Muscle of arm (tissue), 12 donors: ENCODE data around the gene B9D1. TPM values are rescaled to one million over a fixed set of nuclear protein-coding genes. Genes with fewer than 3 reads are reported as not detected.

Experiments
- DNase-seq: peaks from one replicate; pipeline ENCODE4 v3.0.0-alpha.2; 2013
- polyA plus RNA-seq, 12 donors: library from polyadenylated mRNA; unstranded; fragments of 120-200 nt; gene quantifications; one replicate each; pipeline ENCODE4 v1.2.1, GENCODE V29; 2013; ENCODE audit not compliant: insufficient read length in 12 of 12

Gene B9D1
- polyA plus RNA-seq, 12 donors: 4.8 to 11.5 (median 6.2) TPM; not detected in 2

GRCh38 chr17:19321481-19322128 lies 40.9 kb downstream of the B9D1 start:
- DNase-seq: no peak

GRCh38 chr17:19320876-19321275 lies 41.6 kb downstream of the B9D1 start:
- no peak for DNase-seq

- DNase-seq: no peak
Measured at GRCh38 chr17:19319771-19320505, 42.6 kb downstream of the B9D1 start.

GRCh38 chr17:19318611-19319010 lies 43.9 kb downstream of the B9D1 start:
- DNase-seq: no peak

DNA sequence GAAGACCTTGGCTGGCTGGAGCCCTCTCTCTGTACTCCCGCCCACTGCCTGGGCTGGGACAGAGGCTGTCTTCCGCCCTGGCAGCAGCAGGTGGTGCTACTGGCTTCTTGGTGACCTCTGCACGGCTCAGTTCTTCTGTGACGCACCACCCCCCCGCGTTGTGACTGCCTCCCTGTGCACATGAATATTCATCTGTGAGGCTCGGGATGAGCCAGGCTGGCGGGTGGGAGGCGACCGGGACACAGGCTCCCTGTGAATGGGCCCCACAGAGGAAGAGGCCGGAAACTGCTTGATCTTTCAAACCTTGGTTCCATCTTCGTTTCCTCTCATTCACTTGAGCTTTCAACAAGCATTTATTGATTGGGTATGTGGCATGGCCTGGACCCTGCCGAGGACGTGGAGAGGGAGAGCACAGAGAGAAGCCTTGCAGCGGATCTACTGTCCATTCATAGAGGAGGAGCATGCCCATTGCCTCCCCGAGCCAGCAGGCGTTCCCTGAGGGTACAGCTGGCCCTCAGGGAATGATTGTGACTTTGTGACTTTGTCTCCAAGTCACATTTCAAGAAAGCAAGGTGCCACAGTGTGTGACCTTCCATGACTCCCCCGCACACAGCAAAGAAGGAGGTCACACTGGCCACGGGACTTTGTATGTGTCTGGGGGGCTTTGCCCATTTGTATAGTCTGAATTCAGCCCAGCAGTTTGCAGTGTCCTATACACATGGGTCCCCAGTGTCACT lies 45.0 kb downstream of the B9D1 start:
- peak; percentile 63 for DNase-seq

GRCh38 chr17:19316761-19317358 lies 45.7 kb downstream of the B9D1 start:
- DNase-seq: no peak

- DNase-seq: no peak
Measured at GRCh38 chr17:19315104-19315503, 47.4 kb downstream of the B9D1 start.

DNA sequence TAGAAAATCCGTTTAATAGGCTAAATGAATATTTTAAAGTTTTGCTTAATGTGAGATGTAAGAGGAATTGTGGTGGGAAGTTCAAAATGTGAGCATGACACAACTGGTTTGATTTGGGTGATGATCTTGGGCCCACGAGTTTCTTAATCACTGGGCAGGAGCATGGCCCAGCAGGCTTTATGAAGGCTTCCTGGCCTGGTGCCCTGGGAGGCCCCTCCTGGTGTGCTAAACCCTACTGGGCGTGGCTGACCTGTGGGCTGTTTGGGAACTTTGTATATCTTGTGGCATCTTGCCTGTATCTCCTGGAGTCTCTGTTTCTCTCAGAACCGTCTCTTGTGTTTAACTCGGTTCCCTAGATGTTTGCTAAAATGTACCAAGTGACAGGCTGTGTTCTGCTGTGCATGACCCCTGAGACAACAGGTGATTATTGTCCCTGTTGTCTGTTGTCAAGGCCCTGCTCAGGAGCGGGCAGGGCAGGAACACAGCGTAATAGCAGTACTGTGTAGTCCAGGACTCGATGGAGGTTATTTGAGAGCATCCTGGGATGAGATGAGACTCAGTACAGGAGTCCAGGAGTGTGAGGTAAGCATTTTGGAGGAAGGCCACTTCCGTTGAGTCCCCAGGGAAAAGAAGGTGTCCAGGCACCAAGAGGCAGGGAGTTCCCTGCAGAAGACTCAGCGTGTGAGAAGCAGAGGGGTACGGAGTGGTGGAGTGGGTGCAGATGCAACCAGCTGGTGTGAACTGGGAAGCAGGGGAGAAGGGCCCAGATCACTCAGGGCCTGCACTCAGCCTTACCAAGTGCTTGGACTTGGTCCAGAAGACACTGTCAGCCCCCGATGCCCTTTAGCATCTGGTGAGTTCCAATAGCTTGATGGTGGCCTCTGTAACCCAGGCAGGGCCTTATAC lies 48.5 kb downstream of the B9D1 start:
- no peak for DNase-seq

DNA sequence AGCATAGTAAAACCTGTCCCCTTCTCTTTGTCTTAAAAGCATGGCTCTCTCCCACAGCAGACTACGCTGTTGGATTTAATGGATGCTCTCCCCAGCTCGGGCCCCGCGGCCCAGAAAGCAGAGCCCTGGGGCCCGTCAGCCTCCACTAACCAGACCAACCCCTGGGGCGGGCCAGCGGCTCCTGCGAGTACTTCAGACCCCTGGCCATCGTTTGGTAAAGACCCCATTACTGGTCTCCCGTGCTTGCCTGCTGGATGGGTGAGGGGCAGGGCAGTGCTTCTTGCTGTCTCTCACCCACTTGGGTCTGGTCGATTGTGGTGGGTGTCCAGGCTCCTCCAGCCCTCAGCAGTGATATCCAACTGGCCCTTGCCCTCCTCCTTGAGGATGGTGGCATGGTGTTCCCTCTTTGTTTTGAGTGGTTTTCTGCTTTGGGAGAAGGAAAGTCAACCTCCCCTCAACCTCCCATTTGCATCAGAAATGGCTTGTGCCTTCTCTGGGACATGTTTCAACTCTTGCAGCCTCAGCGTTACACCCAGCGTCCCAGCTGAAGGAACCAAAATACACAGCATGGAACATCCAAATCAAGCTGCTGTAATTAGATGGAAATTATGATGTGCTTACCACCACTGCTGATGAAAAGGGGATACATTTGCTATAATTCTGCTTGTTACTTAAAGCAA lies 49.3 kb downstream of the B9D1 start:
- no peak for DNase-seq

DNA sequence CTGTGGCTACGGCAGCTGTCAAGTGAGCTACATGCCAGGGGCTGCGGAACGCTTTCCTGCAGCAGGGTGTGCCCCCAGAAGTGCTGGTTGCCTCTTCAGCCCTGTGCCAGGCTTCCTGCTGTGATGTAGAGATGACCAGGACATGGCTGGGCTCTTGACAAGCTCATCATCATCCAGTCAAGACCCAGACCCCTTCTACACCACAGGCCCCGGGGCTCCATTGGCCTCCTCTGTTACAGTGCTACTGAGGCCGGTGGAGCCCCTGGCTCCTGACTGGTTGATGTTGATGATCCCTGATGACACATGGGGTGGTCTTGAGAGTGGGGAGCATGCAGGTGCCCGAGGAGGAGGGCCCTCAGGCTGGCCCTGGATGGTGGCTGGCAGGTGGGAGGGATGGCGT lies 50.1 kb downstream of the B9D1 start:
- no peak for DNase-seq

DNA sequence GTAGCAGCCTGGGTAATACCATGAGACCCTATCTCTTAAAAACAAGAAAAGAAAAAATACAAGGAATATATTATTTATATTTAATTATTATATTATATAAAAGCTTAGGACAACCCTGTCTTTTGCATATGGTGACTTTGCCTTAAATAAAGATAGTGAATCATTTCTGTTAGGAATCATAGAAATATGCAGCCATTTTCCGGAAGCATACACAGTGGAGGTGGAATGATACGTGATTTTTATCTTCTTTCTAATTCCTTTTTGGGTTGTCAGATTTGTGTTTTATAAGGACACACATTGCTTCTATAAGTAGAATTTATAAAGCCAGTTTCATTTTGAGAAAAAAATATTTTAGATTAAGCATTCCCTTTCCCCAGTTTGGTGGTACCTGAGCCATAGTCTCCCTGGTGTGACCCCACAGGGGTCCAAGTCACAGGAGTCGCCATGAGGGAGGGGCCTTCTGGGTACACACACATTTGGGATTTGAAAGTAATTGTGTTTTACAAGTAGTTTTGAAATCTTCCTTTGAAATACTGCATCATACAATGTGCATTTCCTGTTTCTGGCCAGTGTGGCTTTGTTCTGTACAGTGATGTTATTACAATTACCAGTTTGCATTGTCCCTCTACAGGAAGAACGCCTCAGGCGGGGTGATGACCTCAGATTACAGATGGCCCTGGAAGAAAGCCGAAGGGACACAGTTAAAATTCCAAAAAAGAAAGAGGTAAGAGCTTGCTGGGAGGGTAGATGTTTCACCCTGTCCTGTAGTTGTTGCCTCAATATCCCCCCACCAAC lies 50.9 kb downstream of the B9D1 start:
- no peak for DNase-seq

GRCh38 chr17:19311016-19311415 lies 51.5 kb downstream of the B9D1 start:
- DNase-seq: no peak

- no peak for DNase-seq
Measured at GRCh38 chr17:19310151-19310550, 52.4 kb downstream of the B9D1 start.

DNA sequence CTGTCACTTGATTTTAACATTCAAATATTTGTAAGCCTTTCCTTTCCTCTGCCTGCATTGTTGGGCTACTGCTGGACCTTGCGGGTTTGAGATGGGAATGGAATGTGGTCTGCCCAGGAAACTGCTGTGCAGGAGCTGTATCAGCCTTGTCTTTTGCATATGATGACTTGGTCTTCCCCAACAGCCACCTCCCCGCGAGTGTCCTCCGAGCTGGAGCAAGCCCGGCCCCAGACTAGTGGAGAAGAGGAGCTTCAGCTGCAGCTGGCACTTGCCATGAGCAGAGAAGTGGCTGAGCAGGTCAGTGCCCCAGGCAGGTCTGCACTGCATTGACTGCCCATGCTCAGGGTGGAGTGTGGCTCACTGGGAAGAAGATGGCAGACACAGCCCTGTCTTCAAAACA lies 52.8 kb downstream of the B9D1 start:
- no peak for DNase-seq

- DNase-seq: no peak
Measured at GRCh38 chr17:19308398-19308797, 54.1 kb downstream of the B9D1 start.

GRCh38 chr17:19307521-19307920 lies 55.0 kb downstream of the B9D1 start:
- no peak for DNase-seq

DNA sequence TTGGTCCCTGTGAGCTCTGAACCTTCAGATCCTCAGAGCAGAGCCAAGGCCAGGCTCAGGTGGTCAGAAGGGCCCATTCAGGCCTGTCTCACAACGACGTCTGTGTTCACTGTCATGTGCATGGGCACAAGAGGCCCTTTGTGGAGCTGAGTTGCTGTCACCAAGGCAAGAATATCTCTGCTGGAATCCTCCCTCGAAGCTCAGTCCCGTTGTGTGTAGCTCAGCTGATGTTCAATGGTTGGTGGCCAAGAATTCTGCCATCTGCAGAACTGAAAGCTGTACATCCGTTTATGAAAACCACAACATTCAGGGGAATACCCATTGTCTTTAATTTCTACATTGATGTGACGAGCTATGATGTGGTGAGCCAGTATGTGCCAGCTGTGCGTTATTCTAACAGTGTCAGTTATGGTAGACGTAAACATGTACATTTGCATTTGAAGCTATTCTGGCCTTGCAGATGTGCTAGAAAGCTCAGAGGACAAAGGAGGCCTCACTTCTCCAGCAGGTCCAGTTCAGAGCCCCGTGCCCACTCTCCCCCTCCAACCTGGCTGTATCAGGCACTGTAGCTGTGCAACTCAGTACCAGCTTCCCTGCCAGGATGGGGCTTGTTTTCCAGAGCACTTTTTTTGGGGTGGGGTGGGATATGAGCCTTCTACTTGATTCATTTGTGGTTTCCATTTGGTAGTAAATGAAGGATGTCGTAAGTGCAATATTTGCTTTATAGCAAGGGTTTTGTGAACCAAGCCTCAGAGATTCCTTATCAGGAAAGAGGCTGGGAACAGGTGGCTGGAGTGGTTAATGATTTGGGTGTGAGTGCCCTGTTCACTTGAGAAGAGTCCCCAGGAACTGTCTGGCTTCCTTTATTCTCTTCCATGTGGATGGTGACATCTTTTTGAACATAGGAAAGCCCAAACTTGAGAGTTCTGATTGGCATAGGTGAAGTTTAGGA lies 56.1 kb downstream of the B9D1 start:
- no peak for DNase-seq

- DNase-seq: no peak
Measured at GRCh38 chr17:19305761-19306159, 56.8 kb downstream of the B9D1 start.

GRCh38 chr17:19305256-19305655 lies 57.3 kb downstream of the B9D1 start:
- no peak for DNase-seq
